Cardiac muscle cell (in vitro differentiated cells and primary cell): ENCODE measurements around the gene PSME2. TPM values are rescaled to one million over a fixed set of nuclear protein-coding genes. Genes with fewer than 3 reads are reported as not detected.

Experiments used
- DNase-seq, 2 donors: peaks; one replicate each; pipeline versions ENCODE4 v3.0.0 to v3.0.0-alpha.2; 2010 to 2017; ENCODE audit warnings: low read depth in 1 of 2, low spot score in 1 of 2
- H3K27ac ChIP-seq: fragments of 200-600 bp; sonication (generic); 2 replicates; pipeline ENCODE4 v1.5.1; 2016
- H3K27me3 ChIP-seq: fragments of 200-600 bp; sonication (generic); 2 replicates; pipeline ENCODE4 v1.6.0; 2016; ENCODE audit warnings: control low read depth
- H3K36me3 ChIP-seq: fragments of 200-600 bp; sonication (generic); 2 replicates; pipeline ENCODE4 v1.5.1; 2016; ENCODE audit warnings: control low read depth
- H3K4me1 ChIP-seq: fragments of 200-600 bp; sonication (generic); 2 replicates; pipeline ENCODE4 v1.8.1; 2017; ENCODE audit warnings: low read depth, mild to moderate bottlenecking, mixed run types
- H3K4me3 ChIP-seq: fragments of 200-600 bp; sonication (generic); 2 replicates; pipeline ENCODE4 v1.5.1; 2016; ENCODE audit warnings: mild to moderate bottlenecking
- H3K9me3 ChIP-seq: fragments of 200-600 bp; sonication (generic); 2 replicates; pipeline ENCODE4 v1.5.1; 2017; ENCODE audit warnings: low read depth, mild to moderate bottlenecking, control low read depth
- CTCF ChIP-seq: IDR thresholded peaks from 2 replicates; pipeline ENCODE4 v1.5.1; 2012; ENCODE audit warnings: low read depth, mild to moderate bottlenecking, low read length
- polyA plus RNA-seq: library from polyadenylated mRNA; unstranded; fragments of >200 nt; fragmentation: Nextera tagmentation; extraction: Ambion mirVana; gene quantifications from 2 replicates; pipeline ENCODE4 v1.2.1, GENCODE V29; 2016
- total RNA-seq: library from RNA; depleted of rRNA; stranded (reverse); fragments of >200 nt; gene quantifications from 2 replicates; pipeline ENCODE4 v1.2.3, GENCODE V29; 2016

The PSME2 gene
- total and polyA plus RNA-seq, 2 experiments from 2014 or later, result 92.3 to 331 TPM

- H3K4me1 ChIP-seq, result peaks cover 10% of the 10 kb centered on the region
- no peaks in the 10 kb centered on the region for H3K27me3 ChIP-seq
- peaks cover 29% of the 10 kb centered on the region for H3K36me3 ChIP-seq
- H3K9me3 ChIP-seq, result no peaks in the 10 kb centered on the region
- H3K27ac ChIP-seq, result no peak overlapping the region
- TF ChIP-seq CTCF, result no peak
- H3K4me3 ChIP-seq, result no peak overlapping the region
- no peak for DNase-seq
These were observed 3.0 kb upstream of the PSME2 start for GRCh38 chr14:24149302-24149969.

GRCh38 chr14:24147761-24148428, 1.5 kb upstream of the PSME2 start:
- Histone ChIP-seq H3K36me3 (peaks cover 29% of the 10 kb centered on the region), H3K27me3 (no peaks in the 10 kb centered on the region), H3K4me3 (peak overlapping the region; percentile 53), H3K4me1 (peaks cover 10% of the 10 kb centered on the region), H3K27ac (peak overlapping the region; percentile 35), H3K9me3 (no peaks in the 10 kb centered on the region)
- no peak for TF ChIP-seq CTCF
- DNase-seq, result no peak

- Histone ChIP-seq H3K27me3 (no peaks in the 10 kb centered on the region), H3K4me3 (peak within 1 kb of the TSS; percentile 53), H3K27ac (peak within 1 kb of the TSS; percentile 69), H3K36me3 (peaks cover 23% of the 10 kb centered on the region), H3K9me3 (no peaks in the 10 kb centered on the region), H3K4me1 (peaks cover 10% of the 10 kb centered on the region)
- peak; percentile 99 for DNase-seq
- no peak for TF ChIP-seq CTCF
These were observed 759 bp upstream of the PSME2 start, which contains the start of gene RNF31 for GRCh38 chr14:24146978-24147760. RNF31 (plus strand) TSS chr14:24147498; CDS start chr14:24147699, 201 bp downstream.

GRCh38 chr14:24145690-24146452, 539 bp downstream of the PSME2 start:
- Histone ChIP-seq H3K36me3 (peaks cover 13% of the 10 kb centered on the region), H3K4me1 (peaks cover 10% of the 10 kb centered on the region), H3K27me3 (no peaks in the 10 kb centered on the region), H3K4me3 (peak overlapping the region; percentile 53), H3K27ac (peak overlapping the region; percentile 61), H3K9me3 (no peaks in the 10 kb centered on the region)
- TF ChIP-seq CTCF, result no peak
- DNase-seq, result peak in 1 of 2 donors; percentile 6

- no peak for DNase-seq
- H3K4me3 ChIP-seq, result no peak overlapping the region
- H3K27me3 ChIP-seq, result no peaks in the 10 kb centered on the region
- peaks cover 7% of the 10 kb centered on the region for H3K36me3 ChIP-seq
- H3K4me1 ChIP-seq, result peaks cover 10% of the 10 kb centered on the region
- H3K9me3 ChIP-seq, result no peaks in the 10 kb centered on the region
- TF ChIP-seq CTCF, result no peak
- no peak overlapping the region for H3K27ac ChIP-seq
These were observed 1.2 kb downstream of the PSME2 start for GRCh38 chr14:24145219-24145618.
